Measurements from ENCODE around the gene GNAO1.
"Not testable (repeated sequence)": the region's sequence is repeated elsewhere in the genome, so short reads cannot be mapped to it uniquely, and the experiment has no call there.

Gene GNAO1

DNA sequence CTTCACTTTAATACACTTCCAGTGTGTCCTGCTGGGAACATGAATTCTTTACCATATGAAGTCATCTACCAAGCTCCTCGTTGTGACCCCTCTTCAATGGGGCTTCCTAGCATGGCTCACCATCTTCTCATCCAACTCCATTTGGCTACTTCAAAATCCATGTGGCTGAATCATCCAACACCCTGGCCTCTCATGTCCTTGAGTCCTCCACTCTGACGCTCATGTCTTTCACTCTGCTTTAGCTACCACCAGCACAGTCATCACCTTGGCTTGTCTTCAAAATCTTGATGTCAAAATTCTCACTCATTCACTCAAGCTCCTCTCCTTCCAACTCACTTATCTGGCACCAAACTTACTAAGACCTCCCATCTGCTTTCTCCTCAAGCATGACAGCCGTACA is 198.3 kb downstream of the GNAO1 start:
- no peak for DNase-seq (ENCODE audit: low spot score)

DNA sequence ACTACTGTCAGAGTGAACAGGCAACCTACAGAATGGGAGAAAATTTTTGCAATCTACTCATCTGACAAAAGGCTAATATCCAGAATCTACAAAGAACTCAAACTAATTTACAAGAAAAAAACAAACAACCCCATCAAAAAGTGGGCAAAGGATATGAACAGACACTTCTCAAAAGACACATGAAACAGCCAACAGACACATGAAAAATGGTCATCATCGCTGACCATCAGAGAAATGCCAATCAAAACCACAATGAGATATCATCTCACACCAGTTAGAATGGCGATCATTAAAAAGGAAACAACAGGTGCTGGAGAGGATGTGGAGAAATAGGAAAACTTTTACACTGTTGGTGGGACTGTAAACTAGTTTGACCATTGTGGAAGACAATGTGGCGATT is 205.4 kb downstream of the GNAO1 start:
- not testable (repeated sequence) for DNase-seq (ENCODE audit: low spot score)

DNA sequence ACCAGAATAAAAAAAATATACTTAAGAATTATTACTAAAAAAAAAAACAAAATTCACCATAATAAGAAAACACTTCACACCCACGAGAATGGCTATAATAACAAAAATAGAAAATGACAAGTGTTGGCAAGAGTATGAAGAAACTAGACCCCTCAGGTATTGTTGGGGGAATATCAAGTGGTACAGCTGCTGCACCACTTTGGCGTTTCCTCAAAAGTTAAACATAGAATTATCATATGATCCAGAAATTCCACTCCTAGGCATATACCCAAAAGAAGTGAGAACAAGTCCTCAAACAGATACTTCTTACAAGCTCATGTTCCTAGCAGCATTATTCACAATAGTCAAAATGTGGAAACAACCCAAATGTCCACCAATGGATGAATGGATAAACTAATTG is 207.8 kb downstream of the GNAO1 start:
- DNase-seq (ENCODE audit: low spot score), result no peak

DNA sequence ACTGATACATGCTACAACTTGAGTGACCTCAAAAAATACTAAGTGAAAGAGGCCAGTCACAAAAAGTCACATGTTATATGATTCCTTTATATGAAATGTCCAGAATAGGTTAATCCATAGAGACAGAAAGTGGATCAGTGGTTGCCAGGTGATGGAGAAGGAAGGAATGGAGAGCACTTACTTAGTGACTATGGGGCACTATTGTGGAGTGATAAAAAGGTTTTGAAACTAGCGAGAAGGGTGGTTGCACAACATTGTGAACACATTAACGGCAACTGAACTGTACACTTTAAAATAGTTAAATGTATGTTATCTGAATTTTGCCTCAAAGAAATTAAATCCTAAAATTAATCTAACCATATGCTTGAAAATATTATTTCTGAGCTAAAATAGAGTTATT is 208.2 kb downstream of the GNAO1 start:
- no peak for DNase-seq (ENCODE audit: low spot score)

DNA sequence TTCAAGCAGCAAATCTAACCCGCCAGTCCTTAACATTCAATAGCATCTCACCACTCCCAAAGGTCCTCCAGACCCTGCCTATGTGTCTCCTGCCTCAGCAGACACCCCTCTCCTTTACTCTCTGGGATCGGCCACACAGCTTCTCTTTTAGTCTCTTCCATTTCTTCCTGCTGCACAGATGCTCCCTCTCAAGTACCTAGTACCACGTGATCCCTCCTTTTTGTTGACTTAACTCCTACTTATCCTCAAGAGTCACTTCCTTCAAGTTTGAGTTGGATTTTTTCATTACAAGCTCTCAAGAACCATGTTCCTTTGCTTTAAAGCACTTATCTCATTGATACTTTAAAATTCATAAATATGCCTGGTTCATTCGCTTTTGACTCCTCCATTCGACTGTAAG is 209.2 kb downstream of the GNAO1 start:
- DNase-seq (ENCODE audit: low spot score), result no peak

DNA sequence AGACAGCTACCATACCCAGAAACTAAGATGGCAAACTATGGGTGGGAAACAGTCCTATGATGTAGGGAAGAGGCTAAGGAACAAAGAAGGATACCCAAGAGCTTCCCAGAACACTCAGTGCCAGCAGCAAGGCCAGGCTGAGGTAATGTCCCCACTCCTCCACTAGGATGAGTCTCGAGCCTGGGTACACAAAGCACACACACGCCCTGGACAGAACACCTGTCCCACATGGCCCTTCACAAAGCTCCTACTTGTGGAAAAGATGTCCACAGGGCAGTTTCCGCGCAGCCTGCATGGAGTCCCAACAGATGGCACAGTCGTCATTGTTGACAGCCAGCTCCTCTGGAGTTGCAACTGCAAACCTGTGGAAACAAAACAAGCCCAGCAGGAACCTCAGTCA is 210.2 kb downstream of the GNAO1 start:
- DNase-seq (ENCODE audit: low spot score), result peak; percentile 12

DNA sequence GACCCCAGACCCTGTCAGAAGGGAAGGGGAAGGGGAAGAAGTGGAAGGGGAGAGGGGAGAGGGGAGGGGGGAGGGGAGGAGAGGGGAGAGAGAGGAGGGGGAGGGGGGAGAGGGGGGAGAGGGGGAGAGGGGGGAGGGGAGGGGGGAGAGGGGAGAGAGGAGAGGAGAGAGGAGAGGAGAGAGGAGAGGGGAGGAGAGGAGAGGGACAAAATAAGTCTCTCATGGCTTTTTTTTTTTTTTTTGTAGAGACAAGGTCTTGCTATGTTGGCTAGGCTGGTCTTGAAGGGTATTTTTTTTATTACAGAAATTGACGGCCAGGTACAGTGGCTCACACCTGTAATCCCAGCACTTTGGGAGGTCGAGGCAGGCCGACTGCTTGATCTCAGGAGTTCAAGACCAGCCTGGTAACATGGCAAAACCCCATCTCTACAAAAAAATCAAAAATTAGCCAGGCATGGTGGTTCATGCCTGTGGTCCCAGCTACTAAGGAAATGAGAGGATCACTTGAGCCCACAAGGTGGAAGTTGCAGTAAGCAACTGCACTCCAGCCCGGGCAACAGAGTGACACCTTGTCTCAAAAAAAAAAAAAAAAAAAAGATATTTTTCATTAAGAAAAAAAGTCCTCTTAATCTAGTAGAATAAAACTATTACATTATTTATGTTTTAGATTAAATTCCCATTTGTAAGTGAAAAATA is 214.8 kb downstream of the GNAO1 start:
- DNase-seq (ENCODE audit: low spot score), result no peak

Small RNAs within 50 kb of the gene (small RNA-seq; reads per million reads assigned to genes)
- 0 reads per million in 2 experiments for gene MIR3935

Data from SK-N-DZ (cell line).